H1 (cell line): ENCODE measurements around the gene IQCH. TPM values are rescaled to one million over a fixed set of nuclear protein-coding genes. Genes with fewer than 3 reads are reported as not detected.

Experiments
- CTCF ChIA-PET: fragments of 300-600 bp; sonication (Branson Sonifier 250); formaldehyde crosslinking; loops from one replicate; lab custom pipeline; 2021; ENCODE audit not compliant: partially characterized antibody; lab: Charles Lee
- POLR2A ChIA-PET: fragments of 300-600 bp; sonication (Branson Sonifier 250); formaldehyde crosslinking; loops from one replicate; lab custom pipeline; 2021; ENCODE audit warnings: inconsistent platforms; ENCODE audit not compliant: partially characterized antibody; lab: Charles Lee
- DNase-seq, 2 experiments: peaks; one replicate each; pipeline versions ENCODE4 v3.0.0 to v3.0.0-alpha.2; 2010 to 2022; ENCODE audit warnings: low spot score in 2 of 2, low read depth in 1 of 2, mixed read lengths in 1 of 2
- FAIRE-seq: peaks from 2 replicates; lab custom pipeline; 2011; peaks lifted over from hg19 to GRCh38; lab: Jason Lieb, UNC
- H2AFZ ChIP-seq: 2 replicates; pipeline ENCODE4 v1.8.1; 2012; ENCODE audit warnings: low read length, inconsistent platforms
- H2AK5ac ChIP-seq: 2 replicates; pipeline ENCODE4 v1.6.1; 2013; ENCODE audit warnings: low read depth, low read length
- H2BK120ac ChIP-seq: replicated peaks from 2 replicates; pipeline ENCODE3; 2013; ENCODE audit warnings: low read depth, low read length, inconsistent platforms
- H2BK12ac ChIP-seq: 2 replicates; pipeline ENCODE4 v1.6.1; 2013; ENCODE audit warnings: low read depth, low read length
- H2BK15ac ChIP-seq: 2 replicates; pipeline ENCODE4 v1.6.1; 2013; ENCODE audit warnings: low read length
- H2BK20ac ChIP-seq: 2 replicates; pipeline ENCODE4 v1.6.1; 2013; ENCODE audit warnings: low read length
- H2BK5ac ChIP-seq: 2 replicates; pipeline ENCODE4 v1.6.1; 2013; ENCODE audit warnings: low read depth, low read length
- H3K14ac ChIP-seq: 2 replicates; pipeline ENCODE4 v1.6.1; 2013; ENCODE audit warnings: inconsistent platforms; ENCODE audit not compliant: insufficient read length
- H3K18ac ChIP-seq: 2 replicates; pipeline ENCODE4 v1.6.1; 2013; ENCODE audit warnings: low read length; ENCODE audit errors: extremely low read depth
- H3K23ac ChIP-seq: 2 replicates; pipeline ENCODE4 v1.6.1; 2013; ENCODE audit warnings: inconsistent platforms; ENCODE audit not compliant: insufficient read length
- H3K23me2 ChIP-seq: 2 replicates; pipeline ENCODE4 v1.6.1; 2013; ENCODE audit warnings: low read depth, low read length
- H3K27ac ChIP-seq: 2 replicates; pipeline ENCODE4 v1.6.1; 2011; ENCODE audit warnings: low read depth, low read length, inconsistent platforms
- H3K27me3 ChIP-seq, 4 experiments: replicated peaks in 1 of 4; 1 replicate in 1 of 4; 2 replicates in 3 of 4; pipeline versions ENCODE4 v1.6.1 to v1.8.1; 2011 to 2013; ENCODE audit warnings: low read length in 3 of 4, mild to moderate bottlenecking in 3 of 4, inconsistent platforms in 2 of 4, mixed read lengths in 2 of 4, moderate library complexity in 1 of 4; ENCODE audit not compliant: control insufficient read depth in 3 of 4, insufficient read depth in 3 of 4; ENCODE audit errors: extremely low read depth in 1 of 4
- H3K36me3 ChIP-seq, 4 experiments: 2 replicates each; pipeline versions ENCODE4 v1.6.1 to v1.8.1; 2011 to 2013; ENCODE audit warnings: mild to moderate bottlenecking in 4 of 4, low read length in 3 of 4, moderate library complexity in 2 of 4, control low read depth in 1 of 4, inconsistent platforms in 1 of 4; ENCODE audit not compliant: insufficient read depth in 4 of 4, control insufficient read depth in 2 of 4
- H3K4ac ChIP-seq: replicated peaks from 2 replicates; pipeline ENCODE3; 2013; ENCODE audit warnings: low read length, low read depth, mixed read lengths, inconsistent platforms; ENCODE audit not compliant: insufficient read length
- H3K4me1 ChIP-seq, 4 experiments: replicated peaks in 1 of 4; 1 replicate in 1 of 4; 2 replicates in 3 of 4; pipeline versions ENCODE4 v1.6.1 to v1.8.1; 2011 to 2013; ENCODE audit warnings: low read length in 3 of 4, inconsistent platforms in 2 of 4, mixed read lengths in 1 of 4; ENCODE audit not compliant: insufficient read depth in 4 of 4, control insufficient read depth in 3 of 4
- H3K4me2 ChIP-seq, 2 experiments: 2 replicates each; pipeline versions ENCODE4 v1.6.1 to v1.8.1; 2011 to 2013; ENCODE audit warnings: low read depth in 2 of 2, low read length in 2 of 2, control low read depth in 1 of 2, inconsistent platforms in 1 of 2, mild to moderate bottlenecking in 1 of 2; ENCODE audit not compliant: insufficient read depth in 1 of 2
- H3K4me3 ChIP-seq, 4 experiments: fragments of 200-600, 300-600 bp in 1 of 4; sonication (generic), shearing (Covaris generic), sonication (Bioruptor Twin) in 1 of 4; 2 replicates each; pipeline versions ENCODE4 v1.5.1 to v1.8.1; 2011 to 2016; ENCODE audit warnings: low read length in 4 of 4, low read depth in 3 of 4, control low read depth in 2 of 4, inconsistent platforms in 2 of 4, mild to moderate bottlenecking in 2 of 4, mixed read lengths in 1 of 4, moderate library complexity in 1 of 4; ENCODE audit not compliant: insufficient read depth in 2 of 4; ENCODE audit errors: extremely low read depth in 1 of 4
- H3K56ac ChIP-seq: replicated peaks from 2 replicates; pipeline ENCODE3; 2013; ENCODE audit warnings: low read depth, mild to moderate bottlenecking, mixed read lengths, low read length, inconsistent platforms; ENCODE audit not compliant: insufficient read length
- H3K79me1 ChIP-seq: 2 replicates; pipeline ENCODE4 v1.6.1; 2013; ENCODE audit warnings: low read depth, low read length, control low read depth
- H3K79me2 ChIP-seq, 2 experiments: 2 replicates each; pipeline versions ENCODE4 v1.6.1 to v1.8.1; 2012 to 2013; ENCODE audit warnings: low read length in 2 of 2, mild to moderate bottlenecking in 2 of 2, inconsistent platforms in 1 of 2; ENCODE audit not compliant: insufficient read depth in 2 of 2, control insufficient read depth in 1 of 2
- H3K9ac ChIP-seq, 4 experiments: replicated peaks in 1 of 4; 1 replicate in 1 of 4; 2 replicates in 3 of 4; pipeline versions ENCODE4 v1.6.1 to v1.8.1; 2011 to 2013; ENCODE audit warnings: low read depth in 3 of 4, low read length in 3 of 4, control low read depth in 2 of 4, mild to moderate bottlenecking in 2 of 4, moderate library complexity in 2 of 4, inconsistent platforms in 1 of 4; ENCODE audit errors: extremely low read depth in 1 of 4
- H3K9me3 ChIP-seq, 2 experiments: 2 replicates each; pipeline versions ENCODE4 v1.6.1 to v1.8.1; 2012 to 2013; ENCODE audit warnings: mild to moderate bottlenecking in 2 of 2, moderate library complexity in 2 of 2, control low read depth in 1 of 2, inconsistent platforms in 1 of 2, low read depth in 1 of 2, low read length in 1 of 2, mixed read lengths in 1 of 2; ENCODE audit not compliant: insufficient read depth in 2 of 2
- H4K20me1 ChIP-seq, 2 experiments: replicated peaks in 1 of 2; 2 replicates each; pipeline versions ENCODE3 to v1.8.1; 2011 to 2013; ENCODE audit warnings: inconsistent platforms in 2 of 2, low read length in 2 of 2, mild to moderate bottlenecking in 1 of 2; ENCODE audit not compliant: insufficient read depth in 2 of 2, control insufficient read depth in 1 of 2
- H4K5ac ChIP-seq: 2 replicates; pipeline ENCODE4 v1.6.1; 2013; ENCODE audit warnings: low read length, low read depth, mixed read lengths, inconsistent platforms; ENCODE audit not compliant: insufficient read length
- H4K8ac ChIP-seq: 2 replicates; pipeline ENCODE4 v1.8.0; 2013; ENCODE audit warnings: mild to moderate bottlenecking, moderate library complexity, low read length, inconsistent platforms; ENCODE audit not compliant: insufficient read depth; ENCODE audit errors: extremely low read depth
- H4K91ac ChIP-seq: replicated peaks from 2 replicates; pipeline ENCODE3; 2013; ENCODE audit warnings: low read length, mixed read lengths, inconsistent platforms; ENCODE audit not compliant: insufficient read length
- CHD2 ChIP-seq: IDR thresholded peaks from 2 replicates; pipeline ENCODE4 v1.6.1; 2012; ENCODE audit warnings: low read length, improper control_type of control experiment
- WGBS, 2 experiments: shearing (Covaris generic) in 1 of 2; methylation state at CpG; one replicate each; pipeline versions ENCODE4 v1.1.6 to v1.1.7; 2013 to 2015; ENCODE audit warnings: low lambda C conversion rate in 2 of 2, mixed read lengths in 2 of 2, inconsistent platforms in 1 of 2, low coverage in 1 of 2, missing lambda C conversion rate in 1 of 2; ENCODE audit not compliant: insufficient replicate concordance in 2 of 2, insufficient coverage in 1 of 2, insufficient read length in 1 of 2; ENCODE audit errors: extremely low coverage in 1 of 2, missing lambda C conversion rate in 1 of 2; 5-methylcytosine and 5-hydroxymethylcytosine counted together
- polyA plus RNA-seq, 7 experiments: library from polyadenylated mRNA; depleted of rRNA in 3 of 7; stranded (reverse) in 5 of 7; unstranded in 2 of 7; fragments of >200 nt in 5 of 7; fragments of 200-250 nt in 2 of 7; gene quantifications; 1 replicate in 5 of 7; 2 replicates in 1 of 7; 4 replicates in 1 of 7; pipeline versions ENCODE4 v1.2.1 to v1.2.3, GENCODE V29; 2011 to 2013; ENCODE audit warnings: missing spikeins in 2 of 7, mixed read lengths in 2 of 7
- total RNA-seq: library from RNA; stranded (reverse); fragmentation: NEBNext Ultra II Directional; extraction: Animal tissue kit (Norgen Biotek cat#: 25700); gene quantifications from 2 replicates; pipeline ENCODE4 v1.2.1, GENCODE V29; 2021

The IQCH gene
- total and polyA plus RNA-seq, 2 of the 8 experiments (the other 6 are each of a cell fraction or from before 2014, with no cell fraction given), result 0.60 to 1.9 TPM

DNA sequence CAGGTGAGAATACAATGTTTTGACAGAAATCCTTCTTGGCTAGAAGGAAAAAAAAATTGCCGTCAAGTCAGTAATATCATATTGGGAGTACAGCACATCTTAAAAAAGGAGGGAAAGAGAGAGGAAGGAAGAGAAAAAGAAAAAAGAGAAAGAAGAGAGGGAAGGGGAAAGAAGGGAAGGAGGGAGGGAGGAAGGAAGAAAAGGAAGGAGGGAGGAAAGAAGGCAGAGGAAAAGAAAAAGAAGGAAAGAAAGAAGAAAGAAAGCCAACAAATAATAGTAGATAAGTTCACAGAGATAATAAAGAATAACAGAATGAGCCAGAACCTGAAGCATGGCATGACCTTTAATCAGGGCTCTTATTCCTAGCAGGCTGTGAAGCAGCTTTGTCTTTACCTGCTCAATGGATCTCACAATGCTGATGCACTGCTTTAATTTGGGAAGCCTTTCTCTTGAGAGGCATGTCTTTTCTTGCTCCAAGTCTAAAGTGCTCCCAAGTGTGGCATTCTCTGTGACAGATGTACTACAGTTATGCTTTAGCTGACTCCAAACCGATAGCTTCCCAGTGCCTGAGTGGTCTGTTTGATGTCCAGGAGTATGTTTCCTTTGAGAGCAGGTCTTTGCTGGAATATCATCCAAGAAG lies 114.9 kb downstream of the IQCH start:
- no peak for FAIRE-seq
- no peak for TF ChIP-seq CHD2
- 86% methylated on average over 2 of the region's 2 CpGs; no CpG with 5 or more reads in 1 of the 2 experiments for WGBS, 2 experiments

More for the DNA sequence above, 114.9 kb downstream of the IQCH start:
- no peak overlapping the region for H3K56ac ChIP-seq
- no peak overlapping the region for H3K23ac ChIP-seq
- no peak overlapping the region for H3K18ac ChIP-seq
- H3K27ac ChIP-seq, result no peak overlapping the region
- no peaks in the 10 kb centered on the region for H3K36me3 ChIP-seq
- H2BK20ac ChIP-seq, result no peak overlapping the region
- no peak overlapping the region for H2AK5ac ChIP-seq
- no peak overlapping the region for H3K4ac ChIP-seq
- H4K20me1 ChIP-seq, result no peaks in the 10 kb centered on the region
- no peaks in the 10 kb centered on the region for H3K9me3 ChIP-seq
- H2AFZ ChIP-seq, result no peak overlapping the region
- H3K4me2 ChIP-seq, result no peak overlapping the region
- no peak overlapping the region for H4K5ac ChIP-seq
- H3K9ac ChIP-seq, result no peak overlapping the region
- no peaks in the 10 kb centered on the region; a peak in 1 of 7 replicates for H3K27me3 ChIP-seq
- H2BK120ac ChIP-seq, result no peak overlapping the region
- H3K79me2 ChIP-seq, result no peaks in the 10 kb centered on the region
- no peak overlapping the region for H3K4me3 ChIP-seq
- H3K23me2 ChIP-seq, result no peaks in the 10 kb centered on the region
- H2BK15ac ChIP-seq, result no peak overlapping the region
- no peak for DNase-seq
- no peaks in the 10 kb centered on the region for H3K79me1 ChIP-seq
- H4K91ac ChIP-seq, result no peak overlapping the region
- CTCF ChIA-PET, result interaction anchor here (0.6 to 1.3 kb wide), 2 partner anchors 423 to 822 kb away, joined by 3 to 7 read pairs; no protein-coding TSS in a partner anchor
- H3K14ac ChIP-seq, result no peak overlapping the region
- POLR2A ChIA-PET, result no interaction called here
- no peak overlapping the region for H2BK5ac ChIP-seq
- H3K4me1 ChIP-seq, result peaks cover 0 to 3% (median 0%) of the 10 kb centered on the region in 4 experiments; a peak in 1 of 7 replicates
- H2BK12ac ChIP-seq, result no peak overlapping the region
- H4K8ac ChIP-seq, result no peak overlapping the region
